Measurements from ENCODE around the gene KRT15.

The KRT15 gene

DNA sequence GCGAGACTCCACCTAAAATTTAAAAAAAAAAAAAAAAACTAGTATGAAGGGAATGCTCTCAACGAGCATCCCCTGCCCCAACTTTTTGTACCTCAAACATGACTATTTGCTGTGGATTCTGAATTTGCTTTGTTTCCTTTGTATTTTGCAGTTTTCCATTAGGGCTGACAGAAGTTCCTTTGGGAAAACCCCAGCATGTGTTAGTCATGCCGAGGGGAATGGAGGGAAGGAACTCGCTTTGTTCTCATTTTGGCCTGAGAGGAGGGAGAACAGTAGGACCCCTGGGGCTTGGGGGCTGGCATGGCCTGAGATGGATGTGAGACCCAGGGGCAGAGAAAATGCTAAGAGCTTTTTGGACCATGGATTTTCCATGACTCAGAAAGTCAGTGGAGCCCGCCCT, 32.7 kb upstream of the KRT15 start:
- DNase-seq (ENCODE audit: low read depth, low spot score) = peak; percentile 25
- no peak overlapping the region for H3K4me3 ChIP-seq (ENCODE audit: low read depth, low read length)
- in situ Hi-C loops (cut with HindIII; ENCODE audit: low sequenced_read_pairs) = no loop called here
- TF ChIP-seq, protein P1, sequence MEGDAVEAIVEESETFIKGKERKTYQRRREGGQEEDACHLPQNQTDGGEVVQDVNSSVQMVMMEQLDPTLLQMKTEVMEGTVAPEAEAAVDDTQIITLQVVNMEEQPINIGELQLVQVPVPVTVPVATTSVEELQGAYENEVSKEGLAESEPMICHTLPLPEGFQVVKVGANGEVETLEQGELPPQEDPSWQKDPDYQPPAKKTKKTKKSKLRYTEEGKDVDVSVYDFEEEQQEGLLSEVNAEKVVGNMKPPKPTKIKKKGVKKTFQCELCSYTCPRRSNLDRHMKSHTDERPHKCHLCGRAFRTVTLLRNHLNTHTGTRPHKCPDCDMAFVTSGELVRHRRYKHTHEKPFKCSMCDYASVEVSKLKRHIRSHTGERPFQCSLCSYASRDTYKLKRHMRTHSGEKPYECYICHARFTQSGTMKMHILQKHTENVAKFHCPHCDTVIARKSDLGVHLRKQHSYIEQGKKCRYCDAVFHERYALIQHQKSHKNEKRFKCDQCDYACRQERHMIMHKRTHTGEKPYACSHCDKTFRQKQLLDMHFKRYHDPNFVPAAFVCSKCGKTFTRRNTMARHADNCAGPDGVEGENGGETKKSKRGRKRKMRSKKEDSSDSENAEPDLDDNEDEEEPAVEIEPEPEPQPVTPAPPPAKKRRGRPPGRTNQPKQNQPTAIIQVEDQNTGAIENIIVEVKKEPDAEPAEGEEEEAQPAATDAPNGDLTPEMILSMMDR (IDR thresholded peaks at IDR 0.05; ENCODE audit: low read depth, low read length) = no peak

DNA sequence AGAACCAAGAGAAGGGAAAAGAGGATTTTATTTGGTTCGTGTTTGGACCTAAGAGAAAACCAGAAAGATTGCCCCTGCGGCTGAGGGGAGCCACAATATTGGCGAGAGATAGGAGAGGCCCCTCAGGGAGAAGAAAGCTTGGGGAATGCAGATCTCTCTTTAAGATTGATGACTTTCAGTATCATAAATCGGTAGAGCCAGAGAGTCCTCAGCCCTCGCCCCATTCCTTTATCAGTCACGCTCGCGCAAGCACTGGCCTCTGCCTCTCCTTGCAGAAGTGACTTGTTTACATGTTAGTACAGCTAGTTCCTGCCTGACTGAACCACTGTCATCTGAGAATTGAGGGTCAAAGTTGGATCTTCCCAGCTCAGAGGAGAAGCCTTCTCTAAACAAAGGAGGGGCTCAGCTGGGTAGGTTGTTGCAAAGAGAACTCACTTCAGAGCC, 30.9 kb upstream of the KRT15 start:
- no peak overlapping the region for H3K4me3 ChIP-seq (ENCODE audit: low read depth, low read length)
- no peak for DNase-seq (ENCODE audit: low read depth, low spot score)
- TF ChIP-seq, protein P1 (IDR thresholded peaks at IDR 0.05; ENCODE audit: low read depth, low read length) = no peak
- in situ Hi-C loops (cut with HindIII; ENCODE audit: low sequenced_read_pairs) = no loop called here

DNA sequence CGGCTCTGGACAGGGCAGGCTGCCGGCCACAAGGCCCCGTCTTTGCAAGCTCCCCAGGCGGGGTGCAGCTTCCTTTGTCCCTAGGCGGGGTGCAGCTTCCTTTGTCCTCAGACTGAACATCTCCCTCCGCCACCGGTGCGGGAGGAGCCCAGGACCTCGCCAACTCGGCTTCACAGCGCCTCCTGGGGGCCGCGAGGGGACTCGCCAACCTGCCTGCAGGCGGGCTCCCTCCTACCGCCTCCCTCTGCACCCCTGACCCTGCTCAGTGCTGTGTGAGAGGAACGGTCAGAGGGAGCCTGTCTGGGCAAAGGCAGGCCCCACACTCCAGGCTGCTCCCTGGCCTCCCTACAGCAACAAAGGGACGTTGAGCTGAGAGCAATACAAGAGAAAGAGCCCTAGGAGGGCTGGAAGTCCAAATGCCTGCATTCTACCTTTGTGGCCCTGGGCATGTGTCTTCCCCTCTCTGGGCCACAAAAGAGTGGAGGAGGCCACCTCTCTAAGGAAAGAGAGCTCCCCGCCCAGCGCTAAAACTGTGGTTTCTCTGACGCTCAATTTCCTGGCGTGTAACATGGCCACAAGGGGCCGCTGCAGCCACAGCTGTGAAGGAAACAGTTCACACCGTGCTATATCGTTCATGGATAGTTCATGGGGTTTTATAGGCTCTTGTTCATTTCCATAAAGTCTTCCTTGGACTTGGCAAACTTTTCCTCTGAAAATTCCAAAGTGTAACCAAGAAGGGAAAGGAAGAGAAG, 30.3 kb upstream of the KRT15 start:
- H3K4me3 ChIP-seq (ENCODE audit: low read depth, low read length) = no peak overlapping the region
- in situ Hi-C loops (cut with HindIII; ENCODE audit: low sequenced_read_pairs) = no loop called here
- peak; percentile 92 for DNase-seq (ENCODE audit: low read depth, low spot score)
- TF ChIP-seq, protein P1 (IDR thresholded peaks at IDR 0.05; ENCODE audit: low read depth, low read length) = peak; percentile 94

DNA sequence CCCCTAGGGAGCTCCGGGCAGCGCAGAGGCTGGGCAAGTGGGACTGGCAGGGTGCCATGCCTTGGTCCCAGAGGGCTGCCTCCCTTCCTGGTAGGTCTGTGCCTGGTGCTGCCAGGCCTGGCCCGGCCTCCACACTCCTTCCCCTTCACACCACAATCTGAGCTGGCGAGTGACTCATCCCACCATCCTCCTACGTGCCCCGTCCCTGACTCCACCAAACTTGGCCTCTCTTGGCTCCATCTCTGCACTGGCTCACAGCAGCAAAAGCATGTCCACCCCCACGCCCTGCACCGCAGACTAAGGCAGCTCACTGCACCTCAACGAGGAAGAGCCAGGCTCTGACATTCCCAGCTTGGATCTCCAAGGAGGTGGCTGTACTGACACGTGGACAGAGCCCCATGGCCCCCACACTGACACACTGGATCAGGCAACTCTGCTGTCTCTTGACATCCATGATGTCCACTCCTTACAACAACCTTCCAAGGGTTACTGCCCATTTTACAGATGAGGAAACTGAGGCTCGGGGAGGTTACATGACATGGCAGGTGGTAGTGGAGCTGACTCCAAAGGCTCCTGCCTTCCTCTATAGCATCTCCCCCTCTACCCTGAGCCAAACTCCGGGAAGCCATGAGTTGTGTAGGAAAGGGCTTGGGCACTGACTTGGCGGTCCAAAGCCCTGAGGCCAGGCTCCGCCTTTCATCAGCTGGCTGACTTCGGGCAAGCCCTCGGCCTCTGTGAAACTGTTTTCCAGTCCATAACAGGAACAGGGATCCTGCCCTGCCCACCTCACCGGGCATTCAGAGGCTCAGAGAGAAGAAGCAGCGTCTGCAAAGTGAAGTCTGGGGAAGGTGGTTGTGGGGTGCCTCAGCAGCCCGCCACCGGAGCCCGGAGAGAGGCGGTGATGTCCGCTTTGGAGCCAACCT, 29.5 kb upstream of the KRT15 start:
- TF ChIP-seq, protein P1 (IDR thresholded peaks at IDR 0.05; ENCODE audit: low read depth, low read length) = no peak
- H3K4me3 ChIP-seq (ENCODE audit: low read depth, low read length) = no peak overlapping the region
- peak; percentile 96 for DNase-seq (ENCODE audit: low read depth, low spot score)
- in situ Hi-C loops (cut with HindIII; ENCODE audit: low sequenced_read_pairs) = no loop called here

DNA sequence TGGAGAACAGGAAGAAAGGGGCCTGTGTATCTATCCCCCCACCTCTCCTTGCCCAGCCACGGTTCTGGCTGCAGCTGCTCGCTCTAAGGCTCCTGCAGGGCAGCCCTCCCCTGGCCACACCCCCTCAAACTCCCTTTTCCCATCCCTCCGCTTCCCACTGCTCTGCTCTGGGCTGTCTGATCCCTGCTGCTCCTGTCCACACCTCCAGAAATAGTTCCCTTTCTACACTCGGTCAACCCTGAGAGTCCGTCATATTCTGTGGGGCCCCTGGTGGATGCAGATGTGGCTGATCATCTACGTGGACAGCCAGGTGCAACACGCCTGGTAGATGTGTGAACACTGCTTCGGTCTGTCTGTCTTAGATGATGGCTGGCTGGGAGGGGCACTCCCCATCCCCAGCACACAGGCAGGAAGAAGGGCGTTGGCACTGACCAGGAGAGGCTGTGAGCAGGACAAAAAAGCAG, 28.7 kb upstream of the KRT15 start:
- TF ChIP-seq, protein P1 (IDR thresholded peaks at IDR 0.05; ENCODE audit: low read depth, low read length) = no peak
- in situ Hi-C loops (cut with HindIII; ENCODE audit: low sequenced_read_pairs) = no loop called here
- DNase-seq (ENCODE audit: low read depth, low spot score) = no peak
- no peak overlapping the region for H3K4me3 ChIP-seq (ENCODE audit: low read depth, low read length)

DNA sequence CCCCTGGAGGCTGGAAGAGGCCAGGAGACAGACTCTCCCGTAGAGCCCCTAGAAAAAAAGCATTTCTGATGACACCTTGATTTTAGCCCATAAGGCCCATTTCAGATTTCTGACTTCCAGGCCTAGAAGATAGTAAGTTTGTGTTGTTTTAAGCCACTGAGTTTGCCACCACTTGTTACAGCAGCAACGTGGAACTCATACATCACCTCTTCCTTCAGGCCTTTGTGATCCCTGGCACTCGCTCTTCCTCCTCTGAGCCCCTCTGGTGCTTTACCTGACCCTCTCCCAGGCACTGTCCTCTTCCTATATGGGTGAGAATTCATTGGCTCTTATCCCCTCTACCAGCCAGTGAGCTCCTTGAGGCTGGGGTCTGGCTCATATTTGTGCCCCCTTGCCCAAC, 28.1 kb upstream of the KRT15 start:
- in situ Hi-C loops (cut with HindIII; ENCODE audit: low sequenced_read_pairs) = no loop called here
- TF ChIP-seq, protein P1 (IDR thresholded peaks at IDR 0.05; ENCODE audit: low read depth, low read length) = no peak

More for the DNA sequence above, 28.1 kb upstream of the KRT15 start:
- DNase-seq (ENCODE audit: low read depth, low spot score) = no peak
- no peak overlapping the region for H3K4me3 ChIP-seq (ENCODE audit: low read depth, low read length)

All from astrocyte of the spinal cord (primary cell).